ENCODE results near the gene CACNG3.
"Not testable (repeated sequence)": the region's sequence is repeated elsewhere in the genome, so short reads cannot be mapped to it uniquely, and the experiment has no call there.

The CACNG3 gene

GRCh38 chr16:24300750-24301149, 44.6 kb downstream of the CACNG3 start:
- H3K18ac ChIP-seq (ENCODE audit: low read depth in 1 of 2, low read length in 2 of 2); H3K4me2 ChIP-seq (ENCODE audit: low read length, poor library complexity, severe bottlenecking); H2BK12ac ChIP-seq (ENCODE audit: low read length in 2 of 2); H3K27ac ChIP-seq (ENCODE audit: low read length, poor library complexity, severe bottlenecking); H2AFZ ChIP-seq (ENCODE audit: low read depth, low read length); H3K14ac ChIP-seq (ENCODE audit: low read length in 2 of 2); H4K91ac ChIP-seq (ENCODE audit: low read length); H3K23ac ChIP-seq (ENCODE audit: low read length in 2 of 2); H4K8ac ChIP-seq (ENCODE audit: low read length); H3K9ac ChIP-seq (ENCODE audit: low read length); H2BK5ac ChIP-seq (ENCODE audit: low read depth, low read length, poor library complexity, severe bottlenecking); H3K4ac ChIP-seq (ENCODE audit: low read depth in 1 of 2, low read length in 2 of 2); H3K27me3 ChIP-seq (ENCODE audit: control insufficient read depth in 1 of 2, insufficient read depth in 1 of 2, low read length in 2 of 2); H3K4me1 ChIP-seq (ENCODE audit: control insufficient read depth, insufficient read depth, low read depth, low read length); H3K36me3 ChIP-seq (ENCODE audit: control insufficient read depth in 1 of 2, insufficient read depth in 2 of 2, low read depth in 1 of 2, low read length in 2 of 2); H3K9me3 ChIP-seq (ENCODE audit: control insufficient read depth, low read length); DNase-seq; H3K4me3 ChIP-seq (ENCODE audit: insufficient read depth in 1 of 2, low read depth in 1 of 2, low read length in 2 of 2); H2BK120ac ChIP-seq (ENCODE audit: low read depth, low read length); H2AK5ac ChIP-seq (ENCODE audit: low read length, severe bottlenecking); H3K79me1 ChIP-seq (replicated peaks; ENCODE audit: low read length, poor library complexity, severe bottlenecking); H2BK15ac ChIP-seq (ENCODE audit: low read depth, poor library complexity, severe bottlenecking): not testable (repeated sequence)
- WGBS, result 65% methylated on average over 6 of the region's 6 CpGs

GRCh38 chr16:24302636-24303035, 46.5 kb downstream of the CACNG3 start:
- no peak overlapping the region for H3K27ac ChIP-seq (ENCODE audit: low read length, poor library complexity, severe bottlenecking)
- H2BK12ac ChIP-seq (ENCODE audit: low read length in 2 of 2), result no peak overlapping the region
- no peak overlapping the region for H3K18ac ChIP-seq (ENCODE audit: low read depth in 1 of 2, low read length in 2 of 2)
- no peaks in the 10 kb centered on the region for H3K4me1 ChIP-seq (ENCODE audit: control insufficient read depth, insufficient read depth, low read depth, low read length)
- H3K4me3 ChIP-seq (ENCODE audit: insufficient read depth in 1 of 2, low read depth in 1 of 2, low read length in 2 of 2), result no peak overlapping the region
- H2BK15ac ChIP-seq (ENCODE audit: low read depth, poor library complexity, severe bottlenecking), result no peak overlapping the region
- no peak overlapping the region for H4K8ac ChIP-seq (ENCODE audit: low read length)
- no peaks in the 10 kb centered on the region for H3K9me3 ChIP-seq (ENCODE audit: control insufficient read depth, low read length)
- H2AFZ ChIP-seq (ENCODE audit: low read depth, low read length), result no peak overlapping the region
- H2BK120ac ChIP-seq (ENCODE audit: low read depth, low read length), result no peak overlapping the region
- no peak overlapping the region for H3K14ac ChIP-seq (ENCODE audit: low read length in 2 of 2)
- no peak for DNase-seq
- H3K27me3 ChIP-seq (ENCODE audit: control insufficient read depth in 1 of 2, insufficient read depth in 1 of 2, low read length in 2 of 2), result no peaks in the 10 kb centered on the region
- H3K79me1 ChIP-seq (replicated peaks; ENCODE audit: low read length, poor library complexity, severe bottlenecking), result no peaks in the 10 kb centered on the region
- no peak overlapping the region for H3K9ac ChIP-seq (ENCODE audit: low read length)
- no peaks in the 10 kb centered on the region for H3K36me3 ChIP-seq (ENCODE audit: control insufficient read depth in 1 of 2, insufficient read depth in 2 of 2, low read depth in 1 of 2, low read length in 2 of 2)
- H2AK5ac ChIP-seq (ENCODE audit: low read length, severe bottlenecking), result no peak overlapping the region
- no peak overlapping the region for H3K4ac ChIP-seq (ENCODE audit: low read depth in 1 of 2, low read length in 2 of 2)
- H4K91ac ChIP-seq (ENCODE audit: low read length), result no peak overlapping the region
- 68% methylated on average over 8 of the region's 8 CpGs for WGBS
- no peak overlapping the region for H3K4me2 ChIP-seq (ENCODE audit: low read length, poor library complexity, severe bottlenecking)
- no peak overlapping the region for H3K23ac ChIP-seq (ENCODE audit: low read length in 2 of 2)
- no peak overlapping the region for H2BK5ac ChIP-seq (ENCODE audit: low read depth, low read length, poor library complexity, severe bottlenecking)

- Histone ChIP-seq H3K27ac (ENCODE audit: low read length, poor library complexity, severe bottlenecking) (no peak overlapping the region), H2BK12ac (ENCODE audit: low read length in 2 of 2) (no peak overlapping the region), H3K9ac (ENCODE audit: low read length) (no peak overlapping the region), H2BK5ac (ENCODE audit: low read depth, low read length, poor library complexity, severe bottlenecking) (no peak overlapping the region), H3K4ac (ENCODE audit: low read depth in 1 of 2, low read length in 2 of 2) (no peak overlapping the region), H2BK15ac (ENCODE audit: low read depth, poor library complexity, severe bottlenecking) (no peak overlapping the region), H3K4me2 (ENCODE audit: low read length, poor library complexity, severe bottlenecking) (no peak overlapping the region), H3K79me1 (replicated peaks; ENCODE audit: low read length, poor library complexity, severe bottlenecking) (no peaks in the 10 kb centered on the region), H2BK120ac (ENCODE audit: low read depth, low read length) (no peak overlapping the region), H3K9me3 (ENCODE audit: control insufficient read depth, low read length) (no peaks in the 10 kb centered on the region), H2AFZ (ENCODE audit: low read depth, low read length) (no peak overlapping the region), H3K14ac (ENCODE audit: low read length in 2 of 2) (no peak overlapping the region), H3K4me3 (ENCODE audit: insufficient read depth in 1 of 2, low read depth in 1 of 2, low read length in 2 of 2) (no peak overlapping the region), H3K23ac (ENCODE audit: low read length in 2 of 2) (no peak overlapping the region), H3K18ac (ENCODE audit: low read depth in 1 of 2, low read length in 2 of 2) (no peak overlapping the region), H4K91ac (ENCODE audit: low read length) (no peak overlapping the region), H3K4me1 (ENCODE audit: control insufficient read depth, insufficient read depth, low read depth, low read length) (no peaks in the 10 kb centered on the region), H3K36me3 (ENCODE audit: control insufficient read depth in 1 of 2, insufficient read depth in 2 of 2, low read depth in 1 of 2, low read length in 2 of 2) (no peaks in the 10 kb centered on the region), H2AK5ac (ENCODE audit: low read length, severe bottlenecking) (no peak overlapping the region), H3K27me3 (ENCODE audit: control insufficient read depth in 1 of 2, insufficient read depth in 1 of 2, low read length in 2 of 2) (no peaks in the 10 kb centered on the region), H4K8ac (ENCODE audit: low read length) (no peak overlapping the region)
- no peak for DNase-seq
- 92% methylated on average over 5 of the region's 5 CpGs for WGBS
Measured at GRCh38 chr16:24308200-24308599, 52.1 kb downstream of the CACNG3 start.

GRCh38 chr16:24309258-24310142, 53.4 kb downstream of the CACNG3 start:
- no peak overlapping the region for H3K14ac ChIP-seq (ENCODE audit: low read length in 2 of 2)
- no peak overlapping the region for H3K4me2 ChIP-seq (ENCODE audit: low read length, poor library complexity, severe bottlenecking)
- H2AFZ ChIP-seq (ENCODE audit: low read depth, low read length), result no peak overlapping the region
- H3K27me3 ChIP-seq (ENCODE audit: control insufficient read depth in 1 of 2, insufficient read depth in 1 of 2, low read length in 2 of 2), result no peaks in the 10 kb centered on the region
- H3K79me1 ChIP-seq (replicated peaks; ENCODE audit: low read length, poor library complexity, severe bottlenecking), result no peaks in the 10 kb centered on the region
- no peak overlapping the region for H3K4me3 ChIP-seq (ENCODE audit: insufficient read depth in 1 of 2, low read depth in 1 of 2, low read length in 2 of 2)
- DNase-seq, result no peak
- no peak overlapping the region for H3K18ac ChIP-seq (ENCODE audit: low read depth in 1 of 2, low read length in 2 of 2)
- H2BK15ac ChIP-seq (ENCODE audit: low read depth, poor library complexity, severe bottlenecking), result no peak overlapping the region
- no peaks in the 10 kb centered on the region for H3K4me1 ChIP-seq (ENCODE audit: control insufficient read depth, insufficient read depth, low read depth, low read length)
- H2BK12ac ChIP-seq (ENCODE audit: low read length in 2 of 2), result no peak overlapping the region
- no peak overlapping the region for H3K23ac ChIP-seq (ENCODE audit: low read length in 2 of 2)
- H2BK5ac ChIP-seq (ENCODE audit: low read depth, low read length, poor library complexity, severe bottlenecking), result no peak overlapping the region
- no peak overlapping the region for H2AK5ac ChIP-seq (ENCODE audit: low read length, severe bottlenecking)
- no peak overlapping the region for H3K27ac ChIP-seq (ENCODE audit: low read length, poor library complexity, severe bottlenecking)
- no peak overlapping the region for H2BK120ac ChIP-seq (ENCODE audit: low read depth, low read length)
- no peaks in the 10 kb centered on the region for H3K36me3 ChIP-seq (ENCODE audit: control insufficient read depth in 1 of 2, insufficient read depth in 2 of 2, low read depth in 1 of 2, low read length in 2 of 2)
- no peak overlapping the region for H3K4ac ChIP-seq (ENCODE audit: low read depth in 1 of 2, low read length in 2 of 2)
- H3K9ac ChIP-seq (ENCODE audit: low read length), result no peak overlapping the region
- WGBS, result 74% methylated on average over 13 of the region's 13 CpGs
- no peaks in the 10 kb centered on the region for H3K9me3 ChIP-seq (ENCODE audit: control insufficient read depth, low read length)
- H4K91ac ChIP-seq (ENCODE audit: low read length), result no peak overlapping the region
- no peak overlapping the region for H4K8ac ChIP-seq (ENCODE audit: low read length)
